ENCODE data around the gene REPIN1. TPM values are rescaled to one million over a fixed set of nuclear protein-coding genes. Genes with fewer than 3 reads are reported as not detected.
A peak's percentile ranks its signal among the peaks of the same experiment; 100 is the strongest.

The REPIN1 gene
- total RNA-seq, 1 donor from 2014 or later = 26.8 TPM

DNA sequence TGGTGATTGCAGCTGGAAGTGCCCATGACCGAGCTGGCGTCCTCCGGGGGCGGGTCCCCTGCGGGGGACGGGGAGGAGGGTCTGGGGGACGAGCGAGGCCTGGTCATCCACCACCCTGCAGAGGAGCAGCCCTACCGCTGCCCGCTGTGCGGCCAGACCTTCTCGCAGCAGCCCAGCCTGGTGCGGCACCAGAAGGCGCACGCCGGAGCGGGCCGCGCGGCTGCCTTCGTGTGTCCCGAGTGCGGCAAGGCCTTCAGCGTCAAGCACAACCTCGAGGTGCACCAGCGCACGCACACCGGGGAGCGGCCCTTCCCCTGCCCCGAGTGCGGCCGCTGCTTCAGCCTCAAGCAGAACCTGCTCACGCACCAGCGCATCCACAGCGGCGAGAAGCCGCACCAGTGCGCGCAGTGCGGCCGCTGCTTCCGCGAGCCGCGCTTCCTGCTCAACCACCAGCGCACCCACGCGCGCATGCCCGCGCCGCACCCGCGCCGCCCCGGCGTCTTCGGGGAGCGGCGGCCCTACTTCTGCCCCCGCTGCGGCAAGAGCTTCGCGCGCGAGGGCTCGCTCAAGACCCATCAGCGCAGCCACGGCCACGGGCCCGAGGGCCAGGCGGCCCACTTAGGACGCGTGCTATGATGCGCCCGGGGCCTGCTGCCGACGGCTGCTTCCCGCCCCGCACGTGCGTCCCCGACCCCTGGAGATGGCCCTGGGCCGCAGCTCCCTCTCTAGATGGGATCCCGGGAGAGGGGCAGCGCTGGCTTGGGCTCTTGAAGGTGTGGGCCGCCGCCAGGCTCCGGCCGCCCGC lies 39.2 kb downstream of the REPIN1 start:
- no peak for DNase-seq

GRCh38 chr7:150408393-150409299 lies 40.0 kb downstream of the REPIN1 start:
- DNase-seq = no peak

DNA sequence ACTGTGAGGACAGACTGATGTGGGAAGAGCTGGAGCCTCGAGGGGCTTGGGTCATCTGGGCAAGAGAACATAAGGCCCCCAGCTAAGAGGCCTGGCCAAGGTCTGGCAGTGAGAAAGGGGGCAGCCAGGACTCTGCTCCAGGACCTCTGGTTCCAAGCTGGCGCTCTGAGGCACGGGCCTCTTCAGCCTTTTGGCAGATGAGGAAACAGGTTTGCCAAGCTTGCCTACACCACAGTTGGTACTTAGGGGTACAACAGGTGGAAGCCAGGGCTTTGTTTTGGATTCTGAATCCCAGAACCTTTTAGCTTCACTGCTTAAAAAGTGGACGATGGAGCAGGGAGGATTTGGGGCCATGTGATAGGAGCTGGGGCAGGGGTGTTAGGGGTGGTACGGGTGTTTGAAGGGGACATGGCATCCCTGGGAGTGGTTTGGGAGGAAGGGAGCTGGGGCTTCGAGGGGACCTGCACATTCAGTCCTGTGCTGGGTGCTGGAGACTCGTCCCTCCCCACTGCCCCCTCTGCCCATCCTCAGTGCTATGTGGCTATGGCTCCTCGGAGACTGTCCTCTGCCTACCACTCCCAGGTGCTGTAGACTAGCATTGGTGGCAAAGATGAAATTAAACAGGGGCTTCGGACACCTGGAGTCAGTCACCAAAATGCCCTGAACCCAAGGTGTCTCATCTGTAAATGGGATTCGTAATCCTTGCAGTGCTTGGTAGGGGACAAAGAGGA lies 40.8 kb downstream of the REPIN1 start:
- no peak for DNase-seq

GRCh38 chr7:150410131-150410530 lies 41.5 kb downstream of the REPIN1 start:
- no peak for DNase-seq

- DNase-seq = no peak
Measured at GRCh38 chr7:150410680-150411346, 42.2 kb downstream of the REPIN1 start.

- no peak for DNase-seq
Measured at GRCh38 chr7:150411606-150412005, 43.0 kb downstream of the REPIN1 start.

DNA sequence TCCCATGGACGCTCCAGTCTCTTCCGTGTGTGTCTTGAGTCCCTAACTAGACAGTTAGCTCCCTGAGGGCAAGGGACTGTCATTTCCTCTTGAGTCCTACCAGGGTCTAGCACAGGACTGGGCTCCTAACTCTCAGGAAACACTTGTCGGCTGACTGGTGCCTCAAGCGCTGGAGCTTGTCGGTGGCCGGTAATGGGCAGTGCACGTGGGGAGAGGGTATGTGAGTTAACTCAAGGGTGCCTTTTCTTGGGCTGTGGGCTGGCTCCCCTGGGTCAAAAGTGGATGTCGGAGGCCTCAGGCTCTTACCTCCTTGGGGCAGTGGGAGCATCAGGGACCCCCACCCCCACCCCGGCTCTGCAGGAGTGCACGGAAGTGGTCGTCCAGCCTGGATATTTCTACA lies 43.4 kb downstream of the REPIN1 start:
- no peak for DNase-seq

DNA sequence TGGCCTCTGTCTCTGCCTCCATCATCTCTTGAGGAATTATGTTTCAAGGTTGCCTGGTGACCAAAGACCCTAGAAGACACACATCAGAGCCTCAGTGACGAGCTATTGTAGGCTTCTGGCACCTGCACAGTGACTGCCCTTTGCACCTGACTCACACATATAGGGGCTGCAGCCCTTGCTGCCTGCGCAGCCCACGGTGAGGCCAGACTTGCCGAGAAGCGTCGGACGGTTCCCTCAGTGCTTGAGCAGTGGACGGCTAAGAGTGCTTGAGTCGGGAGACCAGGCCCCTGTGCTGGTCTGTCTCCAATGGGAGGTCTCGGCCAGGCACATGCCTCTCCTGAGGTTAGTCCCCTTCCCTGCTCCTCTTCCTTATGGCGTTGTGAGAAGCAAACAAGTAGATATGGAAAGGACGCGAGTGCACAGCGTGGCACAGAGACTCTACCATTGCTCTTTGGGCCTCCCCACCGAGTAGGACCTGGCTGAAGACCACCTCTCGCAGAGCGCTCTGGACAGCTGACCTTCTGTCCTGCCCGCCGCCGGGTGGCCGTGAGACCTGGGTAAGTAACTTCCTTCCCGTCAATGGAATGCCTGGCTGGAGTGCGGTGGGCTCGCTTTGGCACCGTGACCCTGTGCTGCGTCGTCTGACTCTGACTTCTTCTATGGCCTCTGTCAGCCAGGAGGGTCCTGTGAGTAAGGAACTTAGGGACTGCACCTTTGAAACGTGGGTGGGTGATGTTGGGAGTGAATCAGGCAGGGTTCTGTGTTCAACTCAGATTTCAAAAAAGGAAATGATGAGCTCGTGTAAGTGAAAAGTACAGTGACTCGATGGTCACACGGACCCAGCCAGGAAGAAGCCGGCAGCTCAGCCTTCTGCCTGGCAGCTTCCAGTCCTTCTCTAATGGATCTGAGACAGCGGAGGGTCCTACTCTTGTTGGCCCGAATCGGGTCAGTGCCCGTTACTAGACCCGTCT lies 44.2 kb downstream of the REPIN1 start:
- no peak for DNase-seq

DNA sequence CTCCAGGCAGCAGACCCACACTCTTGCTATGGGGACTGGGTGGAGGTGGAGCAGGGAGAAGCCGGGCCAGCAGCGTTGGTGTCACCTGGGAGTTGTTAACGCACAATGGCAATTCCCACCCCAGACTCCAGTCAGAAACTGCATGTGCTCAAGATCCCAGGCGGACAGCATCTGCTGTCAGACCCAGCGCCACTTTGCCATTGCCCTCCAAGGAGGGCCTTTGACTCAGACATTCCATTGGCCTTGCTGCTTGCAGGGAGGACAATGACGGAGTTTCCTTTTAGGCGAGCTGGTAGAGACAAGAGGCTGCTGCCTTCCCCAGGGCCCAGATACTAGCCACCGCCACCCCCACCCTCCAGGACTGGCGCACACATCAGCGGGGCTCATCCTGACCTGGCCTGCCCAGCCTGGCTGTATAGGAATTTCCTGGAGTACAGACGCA lies 45.0 kb downstream of the REPIN1 start:
- no peak for DNase-seq

GRCh38 chr7:150415161-150416153 lies 46.8 kb downstream of the REPIN1 start:
- no peak for DNase-seq

DNA sequence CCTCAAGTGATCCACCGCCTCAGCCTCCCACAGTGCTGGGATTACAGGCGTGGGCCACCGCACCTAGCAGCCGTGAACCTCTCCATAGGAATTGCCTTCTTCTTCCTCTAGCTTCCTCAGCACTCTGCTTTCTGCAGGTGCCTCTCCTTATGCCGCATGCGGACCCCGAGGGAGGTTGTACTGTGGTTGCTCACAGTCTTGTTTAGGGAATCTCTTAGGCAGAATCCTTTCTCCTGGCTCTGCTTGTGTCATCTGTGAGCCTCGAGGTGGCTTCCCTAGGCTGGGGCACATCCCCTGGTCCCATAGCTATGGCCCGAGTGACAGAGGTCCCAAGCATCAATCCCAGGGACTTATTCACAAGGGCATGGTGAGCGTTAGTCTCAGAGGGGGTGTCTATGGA lies 48.6 kb downstream of the REPIN1 start:
- no peak for DNase-seq

GRCh38 chr7:150417863-150418262 lies 49.2 kb downstream of the REPIN1 start:
- no peak for DNase-seq

DNA sequence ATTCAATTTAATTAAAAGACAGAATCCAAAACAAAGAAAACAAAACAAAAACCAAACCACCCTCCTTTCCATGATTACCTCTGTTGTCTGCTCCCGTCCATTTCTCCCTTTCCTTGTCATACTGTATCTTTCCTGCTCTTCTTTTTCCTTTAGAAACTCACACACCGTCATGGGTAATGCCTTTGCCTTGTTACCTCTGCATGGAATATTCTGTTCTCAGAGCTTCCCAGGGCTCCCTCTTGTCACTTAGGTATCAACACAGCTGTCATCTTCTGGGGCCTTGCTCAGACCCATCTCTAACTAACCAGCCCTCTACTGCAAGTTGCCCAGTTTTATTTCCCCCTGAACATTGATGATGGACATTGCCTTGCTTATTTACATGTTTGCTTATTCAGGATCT lies 51.6 kb downstream of the REPIN1 start:
- DNase-seq = no peak

DNA sequence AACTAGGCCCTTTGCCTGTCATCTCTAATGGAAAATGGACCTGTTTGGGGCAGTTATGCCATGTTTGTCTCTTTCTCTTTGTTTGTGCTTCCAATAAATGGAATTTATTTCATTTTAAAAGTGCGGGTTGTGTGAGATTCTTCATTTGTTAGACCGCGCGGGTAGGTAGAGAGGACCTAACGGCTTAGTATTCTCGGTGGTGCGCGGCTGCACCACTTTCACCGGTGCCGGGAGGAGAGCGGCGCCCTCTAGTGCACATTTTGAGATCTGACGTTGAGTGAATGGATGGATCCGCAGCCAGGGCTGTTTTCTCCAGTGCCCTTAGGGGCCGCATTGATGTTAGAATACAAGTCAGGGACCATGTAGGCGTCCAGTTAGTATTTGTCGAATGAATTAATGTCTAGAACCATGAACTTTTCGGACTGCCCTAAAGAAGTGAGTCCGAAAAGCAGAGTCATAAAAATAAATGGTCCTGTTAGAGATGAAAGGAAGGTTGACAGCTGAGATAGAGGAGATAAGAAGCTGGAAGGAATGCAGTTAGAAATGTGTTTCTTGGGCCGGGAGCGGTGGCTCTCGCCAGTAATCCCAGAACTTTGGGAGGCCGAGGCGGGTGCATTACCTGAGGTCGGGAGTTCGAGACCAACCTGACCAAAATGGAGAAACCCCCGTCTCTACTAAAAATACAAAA lies 52.5 kb downstream of the REPIN1 start:
- DNase-seq = peak; percentile 48

DNA sequence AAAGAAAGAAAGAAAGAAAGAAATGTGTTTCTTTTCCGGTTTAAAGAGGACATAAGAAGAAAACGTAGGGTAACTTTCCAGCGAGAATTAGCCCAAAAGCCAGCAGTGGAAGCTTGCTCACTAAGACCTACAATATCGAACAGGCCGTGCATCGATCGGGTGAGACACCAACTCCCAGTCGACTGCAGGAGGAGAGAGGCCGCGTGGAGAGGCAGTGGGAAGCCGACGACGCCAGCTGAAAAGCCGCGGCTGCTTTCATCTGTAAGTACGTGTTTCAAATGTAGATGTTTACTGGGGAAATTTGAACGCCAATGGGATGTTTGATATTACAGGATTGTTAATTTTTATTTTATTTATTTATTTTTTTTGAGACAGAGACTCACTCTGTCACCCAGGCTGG lies 53.2 kb downstream of the REPIN1 start:
- DNase-seq = no peak

Measured in occipital lobe (tissue), 2 donors.